ENCODE data around the gene B4GALT7. TPM values are rescaled to one million over a fixed set of nuclear protein-coding genes. Genes with fewer than 3 reads are reported as not detected.

The B4GALT7 gene
- total RNA-seq, 2 experiments from 2014 or later = 24.9 to 38.5 TPM

DNA sequence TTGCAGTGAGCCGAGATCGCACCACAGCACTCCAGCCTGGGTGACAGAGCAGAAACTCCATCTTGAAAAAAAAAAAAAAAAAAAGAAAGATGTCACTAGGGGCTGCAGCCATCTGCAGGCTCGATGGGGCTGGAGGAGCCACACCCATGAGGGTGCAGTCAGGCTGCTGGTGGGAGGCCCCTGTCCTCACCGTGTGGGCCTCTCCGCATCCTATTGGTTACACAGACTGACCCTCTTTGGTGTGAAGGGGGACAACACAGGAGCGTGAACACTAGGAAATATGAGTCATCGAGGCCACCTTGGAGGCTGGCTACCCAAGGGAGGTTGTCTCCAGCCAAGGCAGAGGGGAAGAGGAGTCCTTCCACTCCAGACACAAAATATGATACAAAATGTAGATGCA is 31.6 kb upstream of the B4GALT7 start:
- Histone ChIP-seq H4K20me1 (ENCODE audit: insufficient read depth, low read length) (no peaks in the 10 kb centered on the region), H3K79me2 (ENCODE audit: insufficient read depth, low read depth, low read length) (no peaks in the 10 kb centered on the region), H3K27ac (ENCODE audit: low read depth, low read length, poor library complexity, severe bottlenecking) (no peak overlapping the region), H3K36me3 (ENCODE audit: insufficient read depth, low read length) (no peaks in the 10 kb centered on the region), H3K9me3 (ENCODE audit: low read length) (no peaks in the 10 kb centered on the region), H3K4me2 (ENCODE audit: low read length) (no peak overlapping the region), H3K9me2 (ENCODE audit: insufficient read depth, low read length) (no peaks in the 10 kb centered on the region), H2AFZ (ENCODE audit: low read length) (no peak overlapping the region), H3K4me1 (ENCODE audit: insufficient read depth, low read length, poor library complexity, severe bottlenecking) (no peaks in the 10 kb centered on the region), H3K4me3 (ENCODE audit: low read depth, low read length, poor library complexity, severe bottlenecking) (no peak overlapping the region)
- ChIA-PET CTCF (ENCODE audit: unreplicated experiment) (no interaction called here), POLR2A (interaction anchor here (0.7 kb wide), 2 partner anchors 18 to 345 kb away, joined by 3 to 7 read pairs; no protein-coding TSS in a partner anchor)
- no TSS peak for BruUV-seq (replicated peaks)
- no peak for DNase-seq (ENCODE audit: low spot score)
- TF ChIP-seq CTCF (conservative IDR thresholded peaks at IDR 0.05; ENCODE audit: low read length) (no peak), EZH2phosphoT487 (IDR thresholded peaks at IDR 0.05; ENCODE audit: borderline replicate concordance, low read depth, low read length) (no peak)
- intact Hi-C loops (cut with micrococcal nuclease; ENCODE audit: unreplicated experiment) = no loop called here

DNA sequence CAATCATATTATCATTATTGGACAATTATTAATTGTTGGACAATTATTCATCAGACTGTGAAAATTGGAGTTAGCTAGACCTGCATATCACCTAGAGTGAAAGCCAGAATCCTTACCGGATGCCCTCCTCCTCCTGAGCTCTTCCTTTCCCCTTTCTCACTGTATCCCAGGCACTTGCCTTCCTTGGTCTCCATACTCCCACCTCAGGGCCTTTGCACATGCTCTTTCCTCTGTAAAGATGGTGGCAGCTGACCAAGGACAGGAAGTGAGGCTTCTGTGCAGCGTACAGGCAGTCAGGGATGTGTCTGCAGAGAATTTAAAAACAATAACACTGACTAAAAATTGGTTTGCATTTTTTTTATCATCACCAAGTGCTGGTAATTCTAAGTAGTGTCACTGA is 30.0 kb upstream of the B4GALT7 start:
- Histone ChIP-seq H3K9me2 (ENCODE audit: insufficient read depth, low read length) (no peaks in the 10 kb centered on the region), H3K79me2 (ENCODE audit: insufficient read depth, low read depth, low read length) (no peaks in the 10 kb centered on the region), H3K4me1 (ENCODE audit: insufficient read depth, low read length, poor library complexity, severe bottlenecking) (no peaks in the 10 kb centered on the region), H3K9me3 (ENCODE audit: low read length) (no peaks in the 10 kb centered on the region), H3K4me3 (ENCODE audit: low read depth, low read length, poor library complexity, severe bottlenecking) (no peak overlapping the region), H4K20me1 (ENCODE audit: insufficient read depth, low read length) (no peaks in the 10 kb centered on the region), H3K4me2 (ENCODE audit: low read length) (no peak overlapping the region), H2AFZ (ENCODE audit: low read length) (no peak overlapping the region), H3K36me3 (ENCODE audit: insufficient read depth, low read length) (no peaks in the 10 kb centered on the region), H3K27ac (ENCODE audit: low read depth, low read length, poor library complexity, severe bottlenecking) (no peak overlapping the region)
- POLR2A ChIA-PET = interaction anchor here (1.6 kb wide), 1 partner anchor 18 kb away, joined by 4 read pairs; no protein-coding TSS in a partner anchor
- DNase-seq (ENCODE audit: low spot score) = no peak
- CTCF ChIA-PET (ENCODE audit: unreplicated experiment) = no interaction called here
- no TSS peak for BruUV-seq (replicated peaks)
- TF ChIP-seq EZH2phosphoT487 (IDR thresholded peaks at IDR 0.05; ENCODE audit: borderline replicate concordance, low read depth, low read length) (no peak), CTCF (conservative IDR thresholded peaks at IDR 0.05; ENCODE audit: low read length) (no peak)
- intact Hi-C loops (cut with micrococcal nuclease; ENCODE audit: unreplicated experiment) = no loop called here

GRCh38 chr5:177575488-177575887 is 24.4 kb upstream of the B4GALT7 start:
- no peaks in the 10 kb centered on the region for H3K36me3 ChIP-seq (ENCODE audit: insufficient read depth, low read length)
- intact Hi-C loops (cut with micrococcal nuclease; ENCODE audit: unreplicated experiment) = no loop called here
- no peaks in the 10 kb centered on the region for H4K20me1 ChIP-seq (ENCODE audit: insufficient read depth, low read length)
- no peaks in the 10 kb centered on the region for H3K9me3 ChIP-seq (ENCODE audit: low read length)
- POLR2A ChIA-PET = no interaction called here
- TF ChIP-seq CTCF (conservative IDR thresholded peaks at IDR 0.05; ENCODE audit: low read length) (no peak), EZH2phosphoT487 (IDR thresholded peaks at IDR 0.05; ENCODE audit: borderline replicate concordance, low read depth, low read length) (no peak)
- H3K4me1 ChIP-seq (ENCODE audit: insufficient read depth, low read length, poor library complexity, severe bottlenecking) = no peaks in the 10 kb centered on the region
- no peak overlapping the region for H2AFZ ChIP-seq (ENCODE audit: low read length)
- no TSS peak for BruUV-seq (replicated peaks)
- no peak overlapping the region for H3K4me3 ChIP-seq (ENCODE audit: low read depth, low read length, poor library complexity, severe bottlenecking)
- H3K9me2 ChIP-seq (ENCODE audit: insufficient read depth, low read length) = no peaks in the 10 kb centered on the region
- no peak overlapping the region for H3K27ac ChIP-seq (ENCODE audit: low read depth, low read length, poor library complexity, severe bottlenecking)
- H3K4me2 ChIP-seq (ENCODE audit: low read length) = no peak overlapping the region
- CTCF ChIA-PET (ENCODE audit: unreplicated experiment) = no interaction called here
- no peak for DNase-seq (ENCODE audit: low spot score)
- no peaks in the 10 kb centered on the region for H3K79me2 ChIP-seq (ENCODE audit: insufficient read depth, low read depth, low read length)
